A549 treated with GW870086 at 1 μM for 4 hours (cell line): ENCODE data around the gene CITED1. TPM values are rescaled to one million over a fixed set of nuclear protein-coding genes. Genes with fewer than 3 reads are reported as not detected.

Experiments used
- total RNA-seq: library from RNA; stranded (reverse); fragments of 200-300 nt; extraction: Qiagen RNA extraction; gene quantifications from 5 replicates; pipeline ENCODE4 v1.2.3, GENCODE V29; 2022; ENCODE audit warnings: low read depth

The CITED1 gene, protein sequence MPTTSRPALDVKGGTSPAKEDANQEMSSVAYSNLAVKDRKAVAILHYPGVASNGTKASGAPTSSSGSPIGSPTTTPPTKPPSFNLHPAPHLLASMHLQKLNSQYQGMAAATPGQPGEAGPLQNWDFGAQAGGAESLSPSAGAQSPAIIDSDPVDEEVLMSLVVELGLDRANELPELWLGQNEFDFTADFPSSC
- 0.90 to 2.6 TPM (median 1.5 TPM) in 5 replicates for total RNA-seq

GRCh38 chrX:72305286-72306084, at the start of gene CITED1:
TSS of gene CITED1 (minus strand) at chrX:72305914. CDS start at chrX:72302869, 3,045 bp downstream.

Other genes with a start within 250 kb of the CITED1 start
- gene RTL5, start 174.0 kb downstream of the CITED1 start, total RNA-seq, result 1.8 to 2.5 TPM (median 2.1 TPM) in 5 replicates
- gene PIN4, start 124.2 kb downstream of the CITED1 start, total RNA-seq, result 34.5 to 59.9 TPM (median 37.9 TPM) in 5 replicates
- gene ERCC6L, start 66.9 kb downstream of the CITED1 start, total RNA-seq, result 9.8 to 12.6 TPM (median 11.6 TPM) in 5 replicates
- gene RPS4X, start 28.7 kb downstream of the CITED1 start, total RNA-seq, result 1,510 to 2,174 TPM (median 1,522 TPM) in 5 replicates